GM21529 (cell line): Measurements from ENCODE around the gene DZANK1.
A peak's percentile ranks its signal among the peaks of the same experiment; 100 is the strongest.
"Not testable (repeated sequence)": the region's sequence is repeated elsewhere in the genome, so short reads cannot be mapped to it uniquely, and the experiment has no call there.

Source experiments
- ATAC-seq: cut with Tn5 transposase; IDR thresholded peaks from one replicate; pipeline ENCODE4 v1.9.1; 2021; ENCODE audit not compliant: unreplicated experiment

The DZANK1 gene

DNA sequence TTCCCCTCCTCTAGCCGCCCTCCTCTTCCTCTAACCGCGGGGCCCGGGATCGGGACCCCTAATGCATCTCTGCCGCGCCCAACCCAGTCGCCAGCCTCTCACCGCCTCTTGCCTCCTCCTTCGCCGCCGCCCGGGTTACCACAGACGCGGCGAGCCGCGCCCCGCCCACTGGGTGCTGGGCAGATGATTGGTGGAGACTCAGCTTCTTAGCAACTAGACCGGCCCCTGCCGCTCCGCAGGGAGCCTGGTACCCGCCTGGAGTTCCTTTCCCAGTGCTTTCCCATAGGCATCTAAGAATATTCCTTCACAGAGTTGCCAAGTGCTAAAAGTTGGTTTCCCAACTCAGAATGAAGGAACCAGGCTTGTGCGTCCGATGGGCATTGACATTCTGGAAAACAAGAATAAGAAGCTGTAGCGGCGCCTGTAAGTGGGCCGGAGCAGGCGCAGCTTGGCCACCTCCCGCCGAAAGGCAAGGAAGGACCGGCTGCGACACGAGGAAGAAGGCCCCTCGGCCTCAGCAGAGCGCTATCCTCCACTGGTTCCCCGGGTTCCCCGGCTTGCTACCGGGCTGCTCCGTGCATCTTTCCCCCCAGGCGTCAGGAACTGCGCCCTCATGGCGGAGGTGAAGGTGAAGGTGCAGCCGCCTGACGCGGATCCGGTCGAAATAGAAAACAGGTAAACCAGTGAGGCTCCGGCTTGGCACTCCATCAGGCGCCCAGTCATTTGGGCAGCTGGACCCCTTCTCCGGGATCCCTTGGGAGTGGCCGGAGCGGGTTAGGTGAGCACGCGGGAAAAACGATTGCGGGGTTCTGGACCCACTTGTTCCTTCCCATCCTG is at the start of gene DZANK1, which contains the start of gene POLR3F:
Gene DZANK1 (minus strand): TSS at position 137 of the 837 bp plus-strand sequence. CDS start 1,672 bp downstream, outside the sequence.
Gene POLR3F (plus strand): TSS at position 497 of the 837 bp plus-strand sequence. CDS start 117 bp downstream, at position 614.
- ATAC-seq = peak; percentile 99

DNA sequence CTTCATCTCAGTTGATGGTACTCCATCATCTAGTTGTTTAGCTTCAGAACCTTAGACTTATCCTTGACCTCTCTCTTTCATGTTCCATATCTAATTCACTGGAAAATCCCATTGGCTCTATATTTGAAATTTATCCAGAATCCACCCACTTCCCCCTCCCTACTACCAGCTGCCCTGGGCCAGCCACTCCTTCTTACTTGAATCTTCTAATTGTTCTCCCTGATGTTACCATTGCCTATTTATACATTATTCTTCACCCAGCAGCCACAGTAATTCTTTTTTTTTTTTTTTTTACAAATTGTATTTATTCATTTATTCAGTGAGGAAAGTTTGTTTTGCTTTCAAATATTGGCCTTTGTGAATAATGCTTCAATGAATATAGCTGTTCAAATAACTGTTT is 49.1 kb upstream of the DZANK1 start:
- no peak for ATAC-seq

DNA sequence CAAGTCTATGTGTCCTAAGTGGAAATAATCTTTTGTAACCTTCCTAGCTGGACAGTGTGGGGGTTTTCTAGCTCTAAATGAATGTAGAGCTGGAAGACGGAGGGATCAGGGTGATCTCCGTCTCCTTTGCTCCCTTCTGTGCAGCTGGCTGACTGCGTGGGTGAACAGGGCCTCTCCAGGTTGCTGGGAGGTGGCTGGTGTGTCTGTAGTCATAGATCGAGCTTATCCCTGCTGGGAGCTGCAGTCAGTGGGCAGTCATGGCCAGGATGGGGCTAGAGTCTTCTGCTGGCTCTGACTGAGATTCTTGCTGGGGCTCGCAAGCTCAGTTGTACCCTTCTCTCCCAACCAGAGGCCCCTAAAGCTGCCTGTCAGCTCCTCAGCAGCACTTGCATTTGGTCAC is 47.3 kb upstream of the DZANK1 start:
- no peak for ATAC-seq

DNA sequence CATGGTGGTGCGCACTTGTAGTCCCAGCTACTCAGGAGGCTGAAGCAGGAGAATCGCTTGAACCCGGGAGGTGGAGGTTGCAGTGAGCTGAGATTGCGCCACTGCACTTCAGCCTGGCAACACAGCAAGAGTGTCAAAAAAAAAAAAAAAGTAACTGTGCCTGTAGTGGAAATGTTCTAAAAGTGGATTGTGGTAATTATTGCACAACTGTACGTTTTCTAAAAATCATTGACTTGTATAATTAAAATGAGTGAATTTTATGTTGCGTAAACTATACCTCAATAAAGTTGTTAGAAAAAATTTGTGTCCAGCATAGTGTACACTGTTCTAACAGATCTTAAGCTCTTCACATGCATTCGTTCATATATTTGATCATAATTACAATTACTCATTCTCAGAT is 46.4 kb upstream of the DZANK1 start:
- ATAC-seq = no peak

DNA sequence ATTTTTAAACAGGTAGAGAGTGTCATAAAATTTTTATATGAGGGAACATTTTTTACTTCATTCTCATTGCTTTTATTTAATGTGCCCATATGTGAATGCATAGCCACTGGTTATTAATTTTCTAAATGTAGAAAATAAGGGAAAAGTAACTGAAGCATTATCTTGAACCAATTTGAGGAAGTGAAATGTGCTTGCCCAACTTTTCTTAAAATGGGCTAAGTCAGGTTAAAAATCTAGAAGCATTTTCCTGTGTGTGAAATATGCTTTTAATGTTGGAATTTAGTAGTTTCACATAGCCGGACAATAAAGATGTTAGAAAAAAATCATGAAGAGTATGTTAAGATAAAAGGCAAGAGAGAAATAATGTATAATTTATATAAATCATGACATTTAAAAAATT is 44.7 kb upstream of the DZANK1 start:
- ATAC-seq = no peak

DNA sequence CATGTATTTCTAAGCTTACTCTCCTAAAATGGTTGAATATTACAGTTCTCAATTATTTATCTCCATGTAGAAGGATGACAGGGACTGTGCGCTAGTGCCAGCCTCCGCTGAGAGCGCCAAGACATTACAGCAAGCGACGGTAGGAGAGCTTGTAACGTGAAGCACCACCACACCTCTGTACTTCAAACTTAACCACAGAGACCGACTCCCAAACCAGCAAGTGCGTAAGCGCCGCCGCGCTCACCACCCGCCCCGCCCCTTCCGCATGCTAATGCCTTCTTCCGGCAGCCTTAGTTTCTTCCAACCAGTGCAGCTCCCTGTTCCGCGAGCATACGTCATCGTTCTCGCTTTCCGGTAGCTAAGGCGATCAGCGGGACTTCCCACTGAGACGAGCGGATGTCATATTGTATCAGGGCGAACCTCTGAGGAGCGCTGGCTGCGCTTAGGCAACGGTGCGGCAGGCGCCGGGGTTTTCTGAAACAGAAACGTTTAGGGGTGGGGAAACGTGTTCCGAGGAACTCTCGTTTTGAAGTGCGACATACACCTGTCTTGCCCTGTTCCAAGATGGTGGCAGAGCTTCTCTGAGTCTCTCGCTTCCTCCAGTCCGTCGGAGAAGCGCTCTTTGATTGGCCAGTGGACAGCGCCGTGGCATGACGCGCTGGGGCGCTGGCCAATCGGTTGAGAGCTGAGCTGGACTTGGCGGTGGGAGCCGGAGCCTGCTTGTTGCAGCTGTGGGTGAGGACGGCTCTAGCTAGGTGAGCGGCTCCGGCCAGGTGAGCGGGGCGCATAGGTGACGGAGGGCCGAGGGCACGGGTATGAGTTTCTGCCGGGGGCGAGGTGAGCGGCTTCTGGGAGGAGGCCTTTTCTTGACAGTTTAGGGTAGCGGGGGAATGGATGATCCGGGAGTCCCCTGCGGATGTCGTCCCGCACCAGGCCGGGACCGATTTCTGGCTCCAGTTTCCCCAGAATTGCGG is 40.7 kb upstream of the DZANK1 start, which contains the start of gene SEC23B:
Gene SEC23B (plus strand): TSS at position 723 of the 974 bp plus-strand sequence. CDS start 2,896 bp downstream, outside the sequence.
- ATAC-seq = peak; percentile 96

DNA sequence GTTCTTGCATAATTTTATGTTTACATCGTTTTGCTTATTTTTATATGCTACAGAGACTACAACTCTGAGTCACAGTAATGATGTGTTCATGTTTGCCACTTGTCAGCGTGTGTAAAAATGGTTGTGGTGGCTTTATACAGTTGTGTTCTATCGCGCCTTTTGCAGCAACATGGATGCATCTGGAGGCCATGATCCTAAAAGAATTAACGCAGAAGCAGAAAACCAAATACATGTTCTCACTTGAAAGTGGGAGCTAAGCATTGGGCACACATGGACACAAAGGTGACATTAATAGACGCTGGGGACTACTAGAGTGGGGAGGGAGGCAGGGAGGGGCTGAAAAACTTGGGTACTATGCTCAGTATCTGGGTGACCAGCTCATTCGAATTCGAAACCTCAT is 39.9 kb upstream of the DZANK1 start:
- no peak for ATAC-seq

DNA sequence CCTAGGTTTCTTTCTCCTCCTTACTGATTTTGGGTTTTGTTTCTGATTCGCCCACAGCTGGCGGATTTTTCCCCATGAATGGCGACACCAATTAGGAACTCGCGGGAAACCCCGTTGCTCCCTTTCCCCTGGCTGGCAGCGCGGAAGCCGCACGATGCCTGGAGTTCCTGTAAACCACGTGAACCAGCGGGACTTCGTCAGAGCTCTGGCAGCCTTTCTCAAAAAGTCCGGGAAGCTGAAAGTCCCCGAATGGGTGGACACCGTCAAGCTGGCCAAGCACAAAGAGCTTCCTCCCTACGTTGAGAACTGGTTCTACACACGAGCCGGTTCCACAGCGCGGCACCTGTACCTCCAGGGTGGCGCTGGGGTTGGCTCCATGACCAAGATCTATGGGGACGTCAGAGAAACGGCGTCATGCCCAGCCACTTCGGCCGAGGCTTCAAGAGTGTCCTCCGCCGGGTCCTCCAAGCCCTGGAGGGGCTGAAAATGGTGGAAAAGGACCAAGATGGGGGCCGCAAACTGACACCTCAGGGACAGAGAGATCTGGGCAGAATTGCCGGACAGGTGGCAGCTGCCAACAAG is 37.7 kb upstream of the DZANK1 start:
- no peak for ATAC-seq

DNA sequence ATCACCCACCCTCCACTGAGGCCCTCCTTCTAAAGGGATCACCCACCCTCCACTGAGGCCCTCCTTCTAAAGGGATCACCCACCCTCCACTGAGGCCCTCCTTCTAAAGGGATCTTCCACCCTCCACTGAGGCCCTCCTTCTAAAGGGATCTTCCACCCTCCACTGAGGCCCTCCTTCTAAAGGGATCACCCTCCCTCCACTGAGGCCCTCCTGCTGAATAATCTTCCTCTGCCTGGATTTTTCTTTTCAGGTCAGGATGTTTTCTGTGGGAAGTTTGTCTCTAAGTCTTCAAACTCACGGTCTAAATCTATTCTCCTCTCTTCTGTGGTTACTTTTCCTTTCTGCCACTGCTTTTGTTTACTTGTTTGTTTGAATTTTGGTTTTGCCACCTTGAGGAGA is 34.8 kb upstream of the DZANK1 start:
- not testable (repeated sequence) for ATAC-seq

DNA sequence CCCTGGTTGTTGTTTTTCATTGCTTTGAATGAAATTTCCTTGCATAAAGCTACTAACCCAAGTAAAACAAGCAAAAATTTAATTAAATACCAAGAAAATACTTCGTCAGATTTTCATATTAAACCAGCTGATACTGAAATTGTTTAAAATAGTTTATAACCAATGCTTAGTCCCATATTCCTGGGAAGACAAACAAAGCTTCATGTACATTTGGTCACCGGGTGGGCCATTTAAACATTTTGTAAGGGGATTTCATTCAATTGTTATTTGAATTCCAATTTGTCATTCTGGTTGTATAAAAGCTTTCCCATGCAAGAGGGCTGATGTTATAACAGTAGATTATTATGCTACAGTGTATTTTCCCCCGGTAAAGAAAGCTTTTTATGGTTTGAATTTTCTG is 30.8 kb upstream of the DZANK1 start:
- no peak for ATAC-seq

DNA sequence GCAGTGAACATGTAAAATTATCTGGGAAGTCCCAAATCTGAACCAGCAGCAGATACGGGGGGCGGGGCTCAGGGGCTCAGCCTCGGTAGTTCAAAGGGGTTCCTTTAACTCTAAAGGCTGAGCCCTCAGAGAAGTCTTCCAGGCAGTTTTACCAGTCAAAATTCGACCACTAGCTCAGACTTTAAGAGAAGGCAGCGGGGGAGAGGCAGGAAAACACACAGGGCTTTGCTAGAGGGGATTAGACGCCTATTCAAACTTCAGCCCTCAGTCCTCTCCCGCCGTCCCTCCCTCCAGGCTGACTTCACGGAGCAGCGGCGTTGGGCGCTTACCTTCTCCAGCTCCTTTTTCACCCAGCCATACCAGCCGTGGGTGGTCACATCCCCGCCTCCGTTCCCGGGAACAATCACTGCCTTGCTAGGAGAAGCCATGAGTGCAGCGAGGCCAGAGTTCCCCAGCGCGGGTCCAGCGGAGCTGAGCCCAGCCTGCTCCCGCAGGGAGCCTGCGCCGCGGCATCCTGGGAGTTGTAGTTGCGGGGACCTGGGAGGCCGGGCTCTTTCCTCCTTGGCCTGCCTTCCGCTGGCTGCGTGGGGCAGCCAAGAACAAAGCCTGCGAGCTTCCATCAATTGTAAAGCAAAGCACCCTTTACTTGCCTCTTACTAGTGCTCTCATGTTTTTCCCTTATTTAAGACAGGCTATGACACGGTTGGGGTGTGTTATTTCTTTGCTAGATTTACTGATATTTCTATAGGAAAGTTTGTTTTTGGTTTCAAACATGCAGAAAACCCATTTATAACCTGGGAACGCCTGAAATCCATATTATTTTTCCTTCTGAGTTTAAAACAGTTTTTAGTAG is 30.1 kb upstream of the DZANK1 start, which contains the start of gene RBBP9:
Gene RBBP9 (minus strand): TSS at position 486 of the 853 bp plus-strand sequence. CDS start 58 bp downstream, at position 428.
- peak; percentile 99 for ATAC-seq

DNA sequence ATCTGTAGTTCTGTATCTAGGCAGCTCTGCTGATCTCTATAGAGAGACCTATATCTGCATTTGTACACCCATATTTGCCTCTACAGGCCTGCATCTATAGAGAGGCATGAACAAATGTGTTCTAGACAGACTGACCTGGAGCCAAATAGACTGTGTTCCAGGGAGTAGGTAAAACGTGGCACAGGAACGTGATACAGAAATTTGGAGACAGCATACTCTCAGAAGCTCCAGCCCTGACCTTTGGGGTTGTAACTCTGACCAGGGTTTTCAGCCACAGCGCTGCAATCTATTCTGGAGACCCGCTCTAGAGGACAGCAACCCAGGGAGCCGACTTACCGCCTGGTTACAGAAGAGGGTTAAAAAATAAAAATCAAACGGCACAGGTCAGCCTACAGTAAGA is 29.2 kb upstream of the DZANK1 start:
- ATAC-seq = no peak

DNA sequence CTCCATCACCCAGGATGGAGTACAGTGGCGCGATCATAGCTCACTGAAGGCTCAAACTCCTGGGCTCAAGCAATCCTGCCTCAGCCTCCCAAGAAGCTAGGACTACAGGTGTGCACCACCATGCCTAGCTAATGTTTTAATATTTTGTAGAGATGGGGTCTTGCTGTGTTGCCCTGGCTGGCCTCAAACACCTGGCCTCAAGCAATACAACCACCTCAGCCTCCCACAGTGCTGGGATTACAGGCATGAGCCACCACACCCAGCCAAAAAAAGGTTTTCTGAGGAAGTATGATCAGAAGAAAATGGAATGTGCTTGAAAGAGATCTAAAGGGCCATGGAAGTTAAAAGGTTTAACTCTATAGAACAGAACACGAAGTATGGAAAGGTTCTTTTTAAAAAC is 21.5 kb upstream of the DZANK1 start:
- ATAC-seq = no peak

DNA sequence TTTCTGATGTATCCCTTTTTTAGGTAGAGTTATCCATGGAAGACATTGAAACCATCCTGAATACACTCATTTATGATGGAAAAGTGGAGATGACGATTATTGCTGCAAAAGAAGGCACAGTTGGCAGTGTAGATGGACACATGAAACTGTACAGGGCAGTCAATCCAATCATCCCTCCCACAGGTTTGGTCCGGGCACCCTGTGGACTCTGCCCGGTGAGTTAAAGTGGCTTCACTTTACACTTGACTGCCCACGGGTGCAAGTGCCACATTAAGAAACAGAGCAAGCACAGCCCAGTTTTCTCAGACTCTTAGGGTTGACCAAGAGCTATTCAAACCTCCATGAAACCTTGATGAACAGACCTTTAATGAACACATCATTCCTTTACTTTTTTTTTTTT is 14.8 kb upstream of the DZANK1 start:
- no peak for ATAC-seq

DNA sequence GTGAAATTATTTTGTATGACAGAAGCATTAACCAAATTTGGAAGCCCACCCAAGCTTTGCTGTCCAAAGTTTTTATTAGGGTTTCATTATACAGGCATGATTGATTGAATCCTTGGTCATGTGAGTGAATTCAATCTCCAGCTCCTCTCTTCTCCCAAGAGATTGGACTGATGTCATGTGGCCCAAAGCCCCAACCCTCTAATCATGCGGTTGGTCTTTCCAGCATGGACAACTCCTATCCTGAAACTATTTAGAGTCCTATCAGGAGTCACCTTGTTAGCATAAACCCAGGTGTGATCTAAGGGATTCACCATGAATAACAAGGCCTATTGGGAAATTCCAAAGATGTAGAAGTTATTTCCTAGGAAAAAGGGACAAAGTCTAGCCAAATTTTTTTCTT is 11.0 kb upstream of the DZANK1 start:
- ATAC-seq = no peak

DNA sequence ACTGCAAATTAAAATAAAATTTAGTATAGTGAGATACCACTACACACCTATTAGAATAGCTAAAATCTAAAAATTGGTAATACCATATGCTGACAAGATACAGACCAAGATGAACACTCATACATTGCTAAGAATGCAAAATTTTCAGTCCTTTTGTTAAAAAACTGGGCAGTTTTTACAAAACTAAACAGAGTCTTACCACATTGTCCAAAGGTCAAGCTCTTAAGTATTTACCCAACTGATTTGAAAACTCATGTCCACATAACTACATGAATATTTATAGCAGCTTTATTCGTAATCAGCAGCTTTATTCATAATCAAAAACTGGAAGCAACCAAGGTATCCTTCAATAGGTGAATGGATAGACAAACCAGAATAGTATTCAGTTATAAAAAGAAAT is 10.4 kb upstream of the DZANK1 start:
- ATAC-seq = no peak

DNA sequence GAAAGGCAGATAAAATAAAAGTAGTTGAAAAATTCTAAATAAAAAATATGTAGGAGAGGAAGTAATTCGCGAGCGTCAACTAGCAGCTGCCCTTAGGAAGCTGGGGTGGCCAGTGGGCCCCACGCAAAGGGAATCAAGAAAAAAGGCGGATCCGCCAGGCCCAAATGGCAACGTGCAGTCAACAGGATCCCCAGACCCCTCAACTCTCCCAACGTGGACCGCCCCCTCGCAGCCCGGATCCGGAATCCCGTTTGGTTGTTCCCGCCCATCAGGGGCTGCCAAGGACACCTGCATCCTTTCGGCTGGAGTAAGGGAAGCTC is 296 bp downstream of the DZANK1 start:
- peak; percentile 26 for ATAC-seq

DNA sequence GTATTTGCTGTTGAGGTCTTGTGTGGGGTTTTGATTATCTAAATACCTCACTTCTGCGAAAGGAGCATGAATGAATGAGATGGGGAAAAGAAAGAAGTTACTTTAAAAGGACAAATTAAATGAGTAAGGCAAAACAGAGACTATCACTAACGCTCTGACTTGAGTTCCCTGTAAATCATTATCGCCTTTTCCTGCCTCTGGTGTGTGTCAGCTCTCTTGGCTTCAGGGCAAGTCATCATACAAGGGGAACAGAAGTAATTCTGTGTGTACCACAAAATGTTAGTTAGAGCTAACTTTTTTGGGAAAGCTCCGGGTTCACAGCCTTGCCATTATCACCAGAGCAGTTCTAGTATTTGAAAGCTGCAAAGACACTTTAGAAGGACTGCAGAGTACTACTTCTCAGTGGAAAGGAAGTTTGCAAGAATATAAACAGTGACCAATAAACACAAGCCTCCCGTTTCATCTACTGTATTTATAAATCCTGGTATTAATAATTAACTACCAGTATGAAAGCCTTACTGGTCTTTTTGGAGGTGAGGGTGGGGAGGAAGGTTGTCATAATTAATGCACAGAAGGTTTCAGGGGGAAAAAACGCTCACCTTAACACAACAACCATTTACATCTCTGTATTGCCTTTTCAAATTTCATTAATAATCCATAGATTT is 1.2 kb downstream of the DZANK1 start:
- ATAC-seq = no peak

DNA sequence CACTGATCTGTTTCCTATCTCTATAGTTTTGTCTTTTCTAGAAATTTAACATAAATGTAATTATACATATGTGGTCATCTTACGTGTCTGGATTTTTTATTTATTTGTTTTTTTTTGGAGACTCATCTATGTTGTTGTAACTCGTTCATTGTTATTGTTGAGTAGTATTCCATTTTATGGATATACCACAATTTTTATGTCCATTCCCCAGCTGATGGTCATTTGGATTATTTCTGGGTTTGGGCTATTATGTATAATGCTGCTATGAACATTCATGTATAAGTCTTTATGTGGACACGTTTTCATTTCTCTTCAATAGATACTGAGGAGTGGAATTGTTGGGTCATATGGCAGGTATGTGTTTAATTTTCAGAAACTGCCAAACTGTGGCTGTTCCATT is 10.2 kb downstream of the DZANK1 start:
- ATAC-seq = no peak

DNA sequence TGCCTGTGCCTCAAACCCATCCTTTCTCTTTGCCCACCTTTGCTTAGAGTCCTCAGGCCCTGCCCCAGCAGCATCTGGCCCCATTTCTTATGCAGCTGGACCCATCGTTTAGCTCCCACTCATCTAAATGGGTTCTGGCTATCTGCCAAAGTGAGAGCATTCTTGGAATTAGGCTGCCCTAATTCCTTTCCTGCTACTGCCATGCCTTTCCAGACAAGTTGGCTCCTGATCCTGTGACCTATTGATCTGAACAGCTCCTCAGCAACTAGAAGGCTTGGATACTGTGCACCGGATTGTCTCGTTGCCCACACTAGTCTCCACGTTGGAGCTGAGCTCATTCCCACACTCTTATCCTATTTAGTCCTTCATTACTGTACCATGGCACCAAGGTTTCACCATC is 22.9 kb downstream of the DZANK1 start:
- no peak for ATAC-seq
